Fibroblast of lung (primary cell): ENCODE data around the gene PDCD7.
"Not testable (repeated sequence)": the region's sequence is repeated elsewhere in the genome, so short reads cannot be mapped to it uniquely, and the experiment has no call there.

Experiments
- EZH2 ChIP-seq: IDR thresholded peaks from 2 replicates; pipeline ENCODE4 v1.5.1; 2012; ENCODE audit warnings: low read length, control low read depth, mild to moderate bottlenecking; ENCODE audit errors: missing control alignments
- TF ChIP-seq, protein P1 (sequence below), 2 donors: IDR thresholded peaks in 1 of 2; conservative IDR thresholded peaks in 1 of 2; 1 replicate in 1 of 2; 2 replicates in 1 of 2; pipeline ENCODE4 v1.5.1; 2011 to 2012; ENCODE audit warnings: low read length in 2 of 2, control low read depth in 1 of 2, inconsistent platforms in 1 of 2, low read depth in 1 of 2, mild to moderate bottlenecking in 1 of 2

DNA sequence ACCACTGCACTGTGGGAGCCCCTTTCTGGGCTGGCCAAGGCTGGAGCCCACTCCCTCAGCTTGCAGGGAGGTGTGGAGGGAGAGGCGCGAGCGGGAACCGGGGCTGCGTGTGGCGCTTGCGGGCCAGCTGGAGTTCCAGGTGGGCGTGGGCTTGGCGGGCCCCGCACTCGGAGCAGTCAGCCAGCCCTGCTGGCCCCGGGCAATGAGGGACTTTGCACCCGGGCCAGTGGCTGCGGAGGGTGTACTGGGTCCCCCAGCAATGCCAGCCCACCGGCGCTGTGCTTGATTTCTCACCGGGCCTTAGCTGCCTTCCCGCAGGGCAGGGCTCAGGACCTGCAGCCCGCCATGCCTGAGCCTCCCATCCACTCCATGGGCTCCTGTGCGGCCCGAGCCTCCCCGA is 58.7 kb downstream of the PDCD7 start:
- TF ChIP-seq, protein P1, sequence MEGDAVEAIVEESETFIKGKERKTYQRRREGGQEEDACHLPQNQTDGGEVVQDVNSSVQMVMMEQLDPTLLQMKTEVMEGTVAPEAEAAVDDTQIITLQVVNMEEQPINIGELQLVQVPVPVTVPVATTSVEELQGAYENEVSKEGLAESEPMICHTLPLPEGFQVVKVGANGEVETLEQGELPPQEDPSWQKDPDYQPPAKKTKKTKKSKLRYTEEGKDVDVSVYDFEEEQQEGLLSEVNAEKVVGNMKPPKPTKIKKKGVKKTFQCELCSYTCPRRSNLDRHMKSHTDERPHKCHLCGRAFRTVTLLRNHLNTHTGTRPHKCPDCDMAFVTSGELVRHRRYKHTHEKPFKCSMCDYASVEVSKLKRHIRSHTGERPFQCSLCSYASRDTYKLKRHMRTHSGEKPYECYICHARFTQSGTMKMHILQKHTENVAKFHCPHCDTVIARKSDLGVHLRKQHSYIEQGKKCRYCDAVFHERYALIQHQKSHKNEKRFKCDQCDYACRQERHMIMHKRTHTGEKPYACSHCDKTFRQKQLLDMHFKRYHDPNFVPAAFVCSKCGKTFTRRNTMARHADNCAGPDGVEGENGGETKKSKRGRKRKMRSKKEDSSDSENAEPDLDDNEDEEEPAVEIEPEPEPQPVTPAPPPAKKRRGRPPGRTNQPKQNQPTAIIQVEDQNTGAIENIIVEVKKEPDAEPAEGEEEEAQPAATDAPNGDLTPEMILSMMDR (conservative IDR thresholded peaks at IDR 0.05 in 1 of 2, IDR thresholded peaks at IDR 0.05 in 1 of 2; ENCODE audit: low read depth in 1 of 2, low read length in 2 of 2), result not testable (repeated sequence)
- not testable (repeated sequence) for TF ChIP-seq EZH2
